IPS-20b (cell line): Measurements from ENCODE around the gene GNAL.

ENCODE experiments used
- H3K27ac ChIP-seq: one replicate; pipeline ENCODE4 v1.5.1; 2013; ENCODE audit warnings: low read length
- H3K27me3 ChIP-seq: 2 replicates; pipeline ENCODE4 v1.6.1; 2013; ENCODE audit warnings: mild to moderate bottlenecking, low read length, inconsistent platforms; ENCODE audit not compliant: insufficient read depth
- H3K36me3 ChIP-seq: 2 replicates; pipeline ENCODE4 v1.6.1; 2013; ENCODE audit warnings: low read depth, mild to moderate bottlenecking, inconsistent platforms, low read length, moderate library complexity; ENCODE audit not compliant: insufficient read depth
- H3K4me1 ChIP-seq: 2 replicates; pipeline ENCODE4 v1.6.1; 2013; ENCODE audit warnings: mild to moderate bottlenecking, control low read depth, inconsistent platforms, low read length, moderate library complexity; ENCODE audit not compliant: insufficient read depth
- H3K4me3 ChIP-seq: 2 replicates; pipeline ENCODE4 v1.5.1; 2013; ENCODE audit warnings: mild to moderate bottlenecking, low read length, inconsistent platforms
- H3K9ac ChIP-seq: 2 replicates; pipeline ENCODE4 v1.6.1; 2013; ENCODE audit warnings: low read depth, mild to moderate bottlenecking, inconsistent platforms, low read length, moderate library complexity
- H3K9me3 ChIP-seq: 2 replicates; pipeline ENCODE4 v1.6.1; 2013; ENCODE audit warnings: mild to moderate bottlenecking, low read depth, low read length, inconsistent platforms; ENCODE audit not compliant: insufficient read depth

Gene GNAL

GRCh38 chr18:11780042-11780441, 91.0 kb downstream of the GNAL start:
- H3K36me3 ChIP-seq, result no peaks in the 10 kb centered on the region
- H3K9ac ChIP-seq, result no peak overlapping the region
- no peaks in the 10 kb centered on the region for H3K9me3 ChIP-seq
- no peaks in the 10 kb centered on the region for H3K27me3 ChIP-seq
- peaks cover 8% of the 10 kb centered on the region for H3K4me1 ChIP-seq
- H3K4me3 ChIP-seq, result no peak overlapping the region
- no peak overlapping the region for H3K27ac ChIP-seq

- H3K36me3 ChIP-seq, result no peaks in the 10 kb centered on the region
- peaks cover 24% of the 10 kb centered on the region for H3K4me1 ChIP-seq
- H3K27me3 ChIP-seq, result no peaks in the 10 kb centered on the region
- H3K27ac ChIP-seq, result no peak overlapping the region
- H3K9ac ChIP-seq, result no peak overlapping the region
- H3K4me3 ChIP-seq, result no peak overlapping the region
- no peaks in the 10 kb centered on the region for H3K9me3 ChIP-seq
Observed at GRCh38 chr18:11783716-11784331, 94.8 kb downstream of the GNAL start.

GRCh38 chr18:11784674-11785304, 95.7 kb downstream of the GNAL start:
- no peak overlapping the region for H3K9ac ChIP-seq
- H3K9me3 ChIP-seq, result no peaks in the 10 kb centered on the region
- H3K36me3 ChIP-seq, result no peaks in the 10 kb centered on the region
- peaks cover 33% of the 10 kb centered on the region for H3K4me1 ChIP-seq
- no peaks in the 10 kb centered on the region for H3K27me3 ChIP-seq
- no peak overlapping the region for H3K27ac ChIP-seq
- H3K4me3 ChIP-seq, result no peak overlapping the region

GRCh38 chr18:11785444-11786055, 96.5 kb downstream of the GNAL start:
- Histone ChIP-seq H3K4me1 (peaks cover 39% of the 10 kb centered on the region), H3K27me3 (no peaks in the 10 kb centered on the region), H3K9me3 (no peaks in the 10 kb centered on the region), H3K27ac (peak overlapping the region; percentile 52), H3K9ac (peak overlapping the region; percentile 65; the same call in 1 of the 2 replicates), H3K4me3 (peak overlapping the region; percentile 50), H3K36me3 (no peaks in the 10 kb centered on the region)

GRCh38 chr18:11789716-11790510, 100.8 kb downstream of the GNAL start:
- Histone ChIP-seq H3K9me3 (no peaks in the 10 kb centered on the region), H3K27me3 (no peaks in the 10 kb centered on the region), H3K4me3 (no peak overlapping the region), H3K4me1 (peaks cover 42% of the 10 kb centered on the region), H3K36me3 (no peaks in the 10 kb centered on the region), H3K27ac (peak overlapping the region; percentile 39), H3K9ac (peak overlapping the region; percentile 43; the same call in 1 of the 2 replicates)

- Histone ChIP-seq H3K4me3 (no peak overlapping the region), H3K36me3 (no peaks in the 10 kb centered on the region), H3K9me3 (no peaks in the 10 kb centered on the region), H3K27ac (no peak overlapping the region), H3K27me3 (no peaks in the 10 kb centered on the region), H3K4me1 (peaks cover 30% of the 10 kb centered on the region), H3K9ac (0 out of 2 replicates have a peak overlapping the region, but pooled peaks have one; percentile 18)
Observed at GRCh38 chr18:11791131-11791530, 102.1 kb downstream of the GNAL start.

- no peaks in the 10 kb centered on the region for H3K27me3 ChIP-seq
- H3K27ac ChIP-seq, result no peak overlapping the region
- no peaks in the 10 kb centered on the region for H3K36me3 ChIP-seq
- no peaks in the 10 kb centered on the region for H3K9me3 ChIP-seq
- peaks cover 29% of the 10 kb centered on the region for H3K4me1 ChIP-seq
- H3K9ac ChIP-seq, result no peak overlapping the region
- no peak overlapping the region for H3K4me3 ChIP-seq
Observed at GRCh38 chr18:11792632-11793031, 103.6 kb downstream of the GNAL start.

GRCh38 chr18:11794195-11794594, 105.1 kb downstream of the GNAL start:
- H3K36me3 ChIP-seq, result no peaks in the 10 kb centered on the region
- H3K27me3 ChIP-seq, result no peaks in the 10 kb centered on the region
- H3K27ac ChIP-seq, result no peak overlapping the region
- H3K4me3 ChIP-seq, result no peak overlapping the region
- H3K9me3 ChIP-seq, result no peaks in the 10 kb centered on the region
- H3K4me1 ChIP-seq, result peaks cover 21% of the 10 kb centered on the region
- H3K9ac ChIP-seq, result no peak overlapping the region

- Histone ChIP-seq H3K9ac (no peak overlapping the region), H3K36me3 (no peaks in the 10 kb centered on the region), H3K4me3 (no peak overlapping the region), H3K27me3 (no peaks in the 10 kb centered on the region), H3K4me1 (peaks cover 9% of the 10 kb centered on the region; the same call in 1 of the 2 replicates), H3K9me3 (no peaks in the 10 kb centered on the region), H3K27ac (no peak overlapping the region)
Observed at GRCh38 chr18:11795916-11796315, 106.9 kb downstream of the GNAL start.

- no peaks in the 10 kb centered on the region for H3K9me3 ChIP-seq
- H3K27ac ChIP-seq, result no peak overlapping the region
- H3K4me1 ChIP-seq, result no peaks in the 10 kb centered on the region
- H3K27me3 ChIP-seq, result no peaks in the 10 kb centered on the region
- H3K9ac ChIP-seq, result no peak overlapping the region
- no peaks in the 10 kb centered on the region for H3K36me3 ChIP-seq
- no peak overlapping the region for H3K4me3 ChIP-seq
Observed at GRCh38 chr18:11798271-11798670, 109.2 kb downstream of the GNAL start.

GRCh38 chr18:11799066-11799465, 110.0 kb downstream of the GNAL start:
- Histone ChIP-seq H3K36me3 (no peaks in the 10 kb centered on the region), H3K4me1 (no peaks in the 10 kb centered on the region), H3K27ac (no peak overlapping the region), H3K9ac (no peak overlapping the region), H3K9me3 (no peaks in the 10 kb centered on the region), H3K27me3 (no peaks in the 10 kb centered on the region), H3K4me3 (no peak overlapping the region)
